IMR-90 (cell line): ENCODE measurements around the gene C17orf100. TPM values are rescaled to one million over a fixed set of nuclear protein-coding genes. Genes with fewer than 3 reads are reported as not detected.

ENCODE experiments used
- ATAC-seq: fragments of 200-7000 bp; cut with Tn5 transposase; 2 replicates; pipeline ENCODE4 v1.9.1; 2020; ENCODE audit warnings: low read depth, mild to moderate bottlenecking, moderate library complexity
- BruUV-seq: library from RNA; stranded (reverse); fragments of 400-500 nt; replicated peaks from 2 replicates; lab custom pipeline; 2021; lab: Mats Ljungman, UMichigan
- CTCF ChIA-PET: fragments of 300-600 bp; formaldehyde crosslinking; extraction: SDS; loops from one replicate; lab custom pipeline; 2021; ENCODE audit warnings: antibody characterized with exemption; lab: Yijun Ruan, JAX
- POLR2A ChIA-PET: fragments of 300-600 bp; sonication (Branson Sonifier 250); formaldehyde crosslinking; loops from one replicate; lab custom pipeline; 2022; ENCODE audit warnings: antibody characterized with exemption; ENCODE audit not compliant: unreplicated experiment; lab: Charles Lee
- DNase-seq: peaks from one replicate; pipeline ENCODE4 v3.0.0; 2013
- H2AFZ ChIP-seq: replicated peaks from 2 replicates; pipeline ENCODE3; 2013; ENCODE audit warnings: low read length, mild to moderate bottlenecking; ENCODE audit not compliant: poor library complexity
- H2AK5ac ChIP-seq: 2 replicates; pipeline ENCODE4 v1.6.1; 2013; ENCODE audit warnings: low read depth, low read length, inconsistent platforms
- H2AK9ac ChIP-seq: replicated peaks from 2 replicates; pipeline ENCODE3; 2013; ENCODE audit warnings: mild to moderate bottlenecking, low read depth, low read length, moderate library complexity; ENCODE audit not compliant: poor library complexity
- H2BK120ac ChIP-seq: 2 replicates; pipeline ENCODE4 v1.6.1; 2013; ENCODE audit warnings: low read depth, low read length, inconsistent platforms
- H2BK15ac ChIP-seq: 3 replicates; pipeline ENCODE4 v1.6.1; 2013; ENCODE audit warnings: low read depth, low read length, inconsistent platforms
- H2BK20ac ChIP-seq: 2 replicates; pipeline ENCODE4 v1.6.1; 2013; ENCODE audit warnings: low read depth, mild to moderate bottlenecking, inconsistent platforms, low read length, moderate library complexity
- H2BK5ac ChIP-seq: 2 replicates; pipeline ENCODE4 v1.6.1; 2013; ENCODE audit warnings: mild to moderate bottlenecking, low read depth, low read length, inconsistent platforms; ENCODE audit not compliant: poor library complexity, severe bottlenecking
- H3K14ac ChIP-seq: replicated peaks from 2 replicates; pipeline ENCODE4 v1.6.1; 2013; ENCODE audit warnings: low read depth, low read length, inconsistent platforms
- H3K18ac ChIP-seq: 2 replicates; pipeline ENCODE4 v1.6.1; 2013; ENCODE audit warnings: low read depth, low read length, control low read depth
- H3K23ac ChIP-seq: 2 replicates; pipeline ENCODE4 v1.6.1; 2013; ENCODE audit warnings: low read depth, low read length, inconsistent platforms
- H3K27ac ChIP-seq: 2 replicates; pipeline ENCODE4 v1.5.1; 2013; ENCODE audit warnings: mild to moderate bottlenecking, control low read depth, low read length; ENCODE audit not compliant: insufficient read depth
- H3K27me3 ChIP-seq: 2 replicates; pipeline ENCODE4 v1.6.1; 2013; ENCODE audit warnings: low read length; ENCODE audit not compliant: control insufficient read depth, insufficient read depth
- H3K36me3 ChIP-seq: 2 replicates; pipeline ENCODE4 v1.6.1; 2013; ENCODE audit warnings: low read length, mixed read lengths; ENCODE audit not compliant: control insufficient read depth, insufficient read depth
- H3K4ac ChIP-seq: 2 replicates; pipeline ENCODE4 v1.6.1; 2013; ENCODE audit warnings: low read depth, low read length, inconsistent platforms
- H3K4me1 ChIP-seq: 2 replicates; pipeline ENCODE4 v1.6.1; 2013; ENCODE audit warnings: low read length, mixed read lengths; ENCODE audit not compliant: control insufficient read depth, insufficient read depth
- H3K4me2 ChIP-seq: 2 replicates; pipeline ENCODE4 v1.6.1; 2013; ENCODE audit warnings: low read depth, mild to moderate bottlenecking, control low read depth, low read length, moderate library complexity
- H3K4me3 ChIP-seq: 2 replicates; pipeline ENCODE4 v1.5.1; 2013; ENCODE audit warnings: low read depth, mild to moderate bottlenecking, control low read depth, low read length, moderate library complexity; ENCODE audit not compliant: insufficient read depth
- H3K56ac ChIP-seq: 2 replicates; pipeline ENCODE4 v1.6.1; 2013; ENCODE audit warnings: low read length, inconsistent platforms; ENCODE audit not compliant: insufficient read depth; ENCODE audit errors: extremely low read depth
- H3K79me1 ChIP-seq, 2 experiments: 2 replicates each; pipeline ENCODE4 v1.6.1; 2013; ENCODE audit warnings: low read length in 2 of 2, inconsistent platforms in 1 of 2, low read depth in 1 of 2
- H3K9ac ChIP-seq: 2 replicates; pipeline ENCODE4 v1.6.1; 2013; ENCODE audit warnings: low read depth, low read length, control low read depth
- H3K9me1 ChIP-seq: 2 replicates; pipeline ENCODE4 v1.6.1; 2013; ENCODE audit warnings: low read length, inconsistent platforms; ENCODE audit not compliant: insufficient read depth
- H3K9me3 ChIP-seq: 2 replicates; pipeline ENCODE4 v1.6.1; 2013; ENCODE audit warnings: low read length; ENCODE audit not compliant: control insufficient read depth, insufficient read depth
- H4K20me1 ChIP-seq: 2 replicates; pipeline ENCODE4 v1.6.1; 2013; ENCODE audit warnings: low read length, inconsistent platforms; ENCODE audit not compliant: insufficient read depth
- H4K5ac ChIP-seq: 2 replicates; pipeline ENCODE4 v1.6.1; 2013; ENCODE audit warnings: mild to moderate bottlenecking, low read depth, low read length, control low read depth
- H4K8ac ChIP-seq, 2 experiments: 2 replicates each; pipeline ENCODE4 v1.6.1; 2013; ENCODE audit warnings: low read depth in 2 of 2, low read length in 2 of 2, control low read depth in 1 of 2, inconsistent platforms in 1 of 2
- H4K91ac ChIP-seq: 2 replicates; pipeline ENCODE4 v1.6.1; 2013; ENCODE audit warnings: low read depth, low read length, inconsistent platforms; ENCODE audit not compliant: insufficient read depth
- CEBPB ChIP-seq: IDR thresholded peaks from 2 replicates; pipeline ENCODE4 v1.6.1; 2012; ENCODE audit warnings: low read depth, low read length, improper control_type of control experiment
- CTCF ChIP-seq: conservative IDR thresholded peaks from 2 replicates; pipeline ENCODE4 v1.5.1; 2012; ENCODE audit warnings: mild to moderate bottlenecking, low read depth, low read length, improper control_type of control experiment
- MAFK ChIP-seq: IDR thresholded peaks from 2 replicates; pipeline ENCODE4 v1.6.1; 2012; ENCODE audit warnings: low read depth, low read length, improper control_type of control experiment
- MAZ ChIP-seq: IDR thresholded peaks from 2 replicates; pipeline ENCODE4 v1.6.1; 2012; ENCODE audit warnings: low read depth, mild to moderate bottlenecking, low read length, improper control_type of control experiment, moderate library complexity, borderline replicate concordance
- RAD21 ChIP-seq: IDR thresholded peaks from 2 replicates; pipeline ENCODE4 v1.6.1; 2012; ENCODE audit warnings: low read length, improper control_type of control experiment
- WGBS, 2 experiments: methylation state at CpG; one replicate each; pipeline versions ENCODE4 v1.1.5 to v1.1.7; 2013; ENCODE audit warnings: missing lambda C conversion rate in 2 of 2; ENCODE audit not compliant: insufficient read length in 1 of 2; ENCODE audit errors: extremely low coverage in 2 of 2; 5-methylcytosine and 5-hydroxymethylcytosine counted together
- dilution Hi-C: fragments of 300-500 bp; cut with HindIII; formaldehyde crosslinking; loops from one replicate; pipeline ENCODE4 v1.14.3; 2018; ENCODE audit warnings: low sequenced_read_pairs; ENCODE audit not compliant: unreplicated experiment
- in situ Hi-C: fragments of 300-500 bp; cut with MboI; formaldehyde crosslinking; loops from 3 replicates; pipeline ENCODE4 v1.14.3; 2019; ENCODE audit warnings: low sequenced_read_pairs, inconsistent platforms, mixed read lengths
- intact Hi-C: fragments of 100-400 bp; cut with micrococcal nuclease; formaldehyde crosslinking; loops from 2 replicates; pipeline ENCODE4 v1.10.0; 2022
- polyA plus RNA-seq, 3 experiments: library from polyadenylated mRNA; depleted of rRNA; stranded (reverse); fragments of >200 nt; gene quantifications; 2 replicates each; pipeline ENCODE4 v1.2.3, GENCODE V29; 2012; ENCODE audit warnings: low replicate concordance in 1 of 3
- total RNA-seq: library from RNA; depleted of rRNA; stranded (reverse); fragments of >200 nt; gene quantifications from 2 replicates; pipeline ENCODE4 v1.2.3, GENCODE V29; 2012

C17orf100 gene
- total and polyA plus RNA-seq, 2 of the 4 experiments (the other 2 are of a cell fraction), result 0.18 to 1.8 TPM

GRCh38 chr17:6642592-6642991 lies 9.0 kb upstream of the C17orf100 start:
- Histone ChIP-seq H3K23ac (peak overlapping the region; percentile 29; the same call in 1 of the 2 replicates), H3K27me3 (no peaks in the 10 kb centered on the region), H2BK15ac (no peak overlapping the region), H2BK5ac (no peak overlapping the region), H3K18ac (no peak overlapping the region), H3K79me1 (peaks cover 11 to 57% of the 10 kb centered on the region in 2 experiments; a peak in 3 of 4 replicates), H3K4ac (no peak overlapping the region), H2AK9ac (no peak overlapping the region), H3K14ac (no peak overlapping the region), H4K8ac (no peak overlapping the region), H3K4me2 (no peak overlapping the region), H3K9me3 (no peaks in the 10 kb centered on the region), H4K5ac (no peak overlapping the region), H2BK120ac (no peak overlapping the region), H3K36me3 (peaks cover 8% of the 10 kb centered on the region), H3K9ac (no peak overlapping the region), H2AFZ (no peak overlapping the region), H3K4me3 (no peak overlapping the region), H4K20me1 (peaks cover 2% of the 10 kb centered on the region; the same call in 1 of the 2 replicates), H2BK20ac (no peak overlapping the region), H3K56ac (no peak overlapping the region), H3K27ac (no peak overlapping the region), H3K4me1 (peaks cover 9% of the 10 kb centered on the region), H3K9me1 (no peaks in the 10 kb centered on the region), H4K91ac (no peak overlapping the region), H2AK5ac (no peak overlapping the region)
- TF ChIP-seq MAFK (no peak), CTCF (no peak), RAD21 (no peak), MAZ (no peak), CEBPB (peak; percentile 92)
- intact Hi-C loops, result loop anchor here (5.0 kb wide), 1 partner anchor 200 kb away; the partner anchor contains the start of gene PIMREG
- in situ Hi-C loops, result loop anchor here (10.0 kb wide), 1 partner anchor 168 kb away; no protein-coding TSS in a partner anchor
- ATAC-seq, result no peak
- no CpG with 5 or more reads among the region's 2 CpGs for WGBS, 2 experiments
- ChIA-PET POLR2A (no interaction called here), CTCF (no interaction called here)
- no TSS peak for BruUV-seq
- dilution Hi-C loops, result no loop called here
- peak; percentile 14 for DNase-seq
